Measurements from ENCODE around the gene CHST5.

Gene CHST5

DNA sequence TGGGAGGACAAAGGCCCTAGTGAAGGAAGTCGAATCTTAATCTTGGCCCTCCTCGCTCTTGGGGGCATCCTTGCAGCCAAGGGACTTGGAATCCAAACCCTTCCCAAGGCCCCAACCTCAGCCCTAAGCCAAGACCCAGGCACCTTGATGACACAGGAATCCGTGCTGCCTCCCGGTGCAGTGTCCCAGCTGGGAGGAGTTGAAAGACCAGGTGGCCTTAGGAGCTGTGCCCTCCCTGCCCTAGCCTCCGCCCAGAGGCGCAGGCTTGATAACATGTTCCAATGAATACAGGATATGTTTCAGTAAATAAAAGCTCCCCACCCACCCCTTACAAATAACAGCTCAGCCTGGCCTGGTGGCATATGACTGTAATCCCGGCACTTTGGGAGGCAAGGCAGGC, at the start of gene CHST5:
Gene CHST5, minus strand, starts transcription at position 208 of the 400 bp plus-strand sequence. CDS start 5,724 bp downstream, outside the sequence.
- no peak for DNase-seq (ENCODE audit: low spot score)

DNA sequence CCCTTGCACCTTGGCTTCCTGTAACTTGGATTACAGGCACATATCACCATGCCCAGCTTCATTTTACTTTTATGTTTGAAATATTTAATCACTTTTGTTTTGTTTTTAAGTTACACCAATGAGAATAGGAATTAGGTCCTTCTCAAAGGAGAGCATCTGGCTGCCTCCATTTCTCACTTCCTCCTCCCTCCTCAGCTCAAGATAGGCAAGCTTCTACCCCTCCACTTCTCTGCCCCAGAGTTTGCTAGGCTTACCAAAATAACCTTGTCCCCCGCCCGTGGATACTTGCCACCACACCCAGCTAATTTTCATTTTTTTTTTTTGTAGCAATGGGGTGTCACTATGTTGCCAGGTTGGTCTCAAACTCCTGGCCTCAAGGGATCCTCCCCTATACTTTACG, 48.2 kb upstream of the CHST5 start:
- no peak for DNase-seq (ENCODE audit: low spot score)

DNA sequence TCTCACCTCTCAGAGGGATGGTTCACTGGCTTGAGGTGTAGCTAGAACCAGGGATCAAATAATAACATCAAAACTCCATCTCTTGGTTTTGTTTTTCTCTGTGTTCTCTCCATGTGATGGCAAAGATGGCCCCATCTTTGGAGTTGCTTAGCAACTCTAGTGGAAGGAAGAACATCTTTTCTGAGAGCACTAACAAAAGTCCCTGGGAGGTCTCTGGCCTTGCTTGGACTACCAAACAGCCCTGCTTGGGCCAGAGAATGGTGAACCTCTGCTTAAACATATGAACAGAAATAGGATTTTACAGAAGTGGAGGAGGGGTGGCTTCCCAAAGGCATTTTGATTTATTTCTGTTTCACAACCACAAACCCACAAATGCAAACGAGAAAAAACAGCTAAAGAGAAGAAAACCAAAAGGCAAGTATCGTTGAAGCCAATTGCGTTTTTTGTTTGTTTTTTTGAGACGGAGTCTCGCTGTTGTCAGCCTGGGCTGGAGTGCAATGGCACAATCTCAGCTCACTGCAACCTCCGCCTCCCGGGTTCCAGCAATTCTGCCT, 43.5 kb upstream of the CHST5 start:
- DNase-seq (ENCODE audit: low spot score), result no peak

DNA sequence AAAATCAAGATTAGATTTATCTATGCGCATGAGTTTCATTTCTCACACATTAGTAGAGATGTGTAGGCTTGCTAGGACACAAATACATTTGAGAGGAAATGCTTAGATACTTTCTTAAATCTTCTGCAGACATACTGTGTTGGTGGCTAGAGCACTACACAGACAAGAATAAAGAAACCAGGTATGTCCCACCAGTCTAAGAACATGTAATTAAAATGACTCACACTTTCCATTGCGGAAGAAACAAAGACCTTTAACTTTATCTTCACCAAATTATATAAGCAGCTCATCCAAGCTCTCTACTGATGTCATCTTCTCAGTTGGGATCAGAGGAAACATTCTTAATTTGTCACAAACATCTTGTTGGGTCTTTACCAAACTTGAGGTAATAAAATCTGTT, 42.8 kb upstream of the CHST5 start:
- DNase-seq (ENCODE audit: low spot score), result no peak

DNA sequence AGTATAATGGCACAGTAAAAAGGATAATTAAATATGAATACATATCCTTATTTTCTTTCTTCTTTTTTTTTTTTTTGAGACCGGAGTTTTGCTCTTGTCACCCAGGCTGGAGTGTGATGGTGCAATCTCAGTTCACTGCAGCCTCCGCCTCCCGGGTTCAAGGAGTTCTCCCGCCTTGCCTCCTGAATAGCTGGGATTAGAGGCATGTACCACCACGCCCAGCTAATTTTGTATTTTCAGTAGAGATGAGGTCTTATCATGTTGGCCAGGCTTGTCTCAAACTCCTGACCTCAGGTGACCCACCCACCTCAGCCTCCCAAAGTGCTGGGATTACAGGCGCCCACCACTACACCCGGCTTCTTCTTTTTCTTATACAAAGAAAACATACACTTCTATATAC, 42.3 kb upstream of the CHST5 start:
- DNase-seq (ENCODE audit: low spot score), result no peak

DNA sequence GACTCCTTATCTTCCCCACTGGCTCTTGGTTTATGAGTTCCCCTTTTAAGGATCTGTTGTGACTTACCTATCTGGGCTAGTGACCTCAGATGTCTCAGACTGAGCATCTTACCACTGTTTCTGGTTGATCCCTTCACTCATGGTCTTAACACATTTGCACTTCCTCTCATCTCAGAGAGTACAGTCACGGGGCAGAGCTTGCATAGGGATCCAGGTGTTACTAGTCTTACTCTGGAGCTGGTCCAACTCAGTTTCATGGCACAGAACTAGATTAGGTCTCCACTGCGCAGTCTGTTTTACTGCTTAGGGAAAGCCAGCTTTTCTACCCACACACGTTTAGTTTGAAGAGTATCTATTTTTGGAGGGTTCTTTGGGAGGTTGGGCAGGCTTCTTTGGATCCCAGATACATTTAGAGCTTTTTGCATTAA, 40.5 kb upstream of the CHST5 start:
- no peak for DNase-seq (ENCODE audit: low spot score)

DNA sequence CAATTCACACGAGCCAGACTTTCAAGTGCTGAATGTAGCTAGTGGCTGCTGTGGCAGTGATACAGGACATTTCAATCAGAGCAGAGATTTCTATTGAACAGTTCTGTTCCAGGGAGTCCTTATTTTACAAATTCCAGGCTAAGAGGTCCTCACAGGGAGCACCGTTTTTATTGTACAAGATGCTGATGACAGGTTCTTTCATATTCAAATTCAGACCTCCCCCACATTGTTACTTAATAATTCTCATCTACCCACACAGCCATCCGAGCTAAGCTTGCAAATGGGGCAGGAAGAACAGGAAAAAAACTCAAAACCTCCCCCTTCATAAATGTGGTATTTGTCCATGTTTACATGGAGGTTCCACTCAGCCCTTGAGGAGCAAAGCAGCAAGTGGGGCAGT, 40.0 kb upstream of the CHST5 start:
- no peak for DNase-seq (ENCODE audit: low spot score)

DNA sequence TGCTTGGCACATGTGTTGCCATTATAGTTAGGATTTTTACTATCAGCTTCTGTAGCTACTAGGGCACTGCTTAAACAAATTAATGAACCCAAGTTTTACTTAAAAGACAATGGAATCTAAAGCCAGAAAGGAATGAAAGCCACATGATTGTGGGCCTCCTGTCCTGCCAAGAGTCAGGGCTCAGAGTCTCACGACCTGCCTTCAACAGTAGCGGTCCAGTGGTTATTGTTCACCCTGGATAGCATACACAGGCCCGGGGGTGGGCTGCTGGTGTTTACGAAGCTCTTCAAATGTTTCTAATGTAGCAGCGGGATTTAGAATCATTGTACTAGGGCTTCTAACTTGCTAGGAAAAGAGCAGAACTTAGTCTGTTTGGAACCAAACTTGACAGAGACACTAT, 38.0 kb upstream of the CHST5 start:
- no peak for DNase-seq (ENCODE audit: low spot score)

DNA sequence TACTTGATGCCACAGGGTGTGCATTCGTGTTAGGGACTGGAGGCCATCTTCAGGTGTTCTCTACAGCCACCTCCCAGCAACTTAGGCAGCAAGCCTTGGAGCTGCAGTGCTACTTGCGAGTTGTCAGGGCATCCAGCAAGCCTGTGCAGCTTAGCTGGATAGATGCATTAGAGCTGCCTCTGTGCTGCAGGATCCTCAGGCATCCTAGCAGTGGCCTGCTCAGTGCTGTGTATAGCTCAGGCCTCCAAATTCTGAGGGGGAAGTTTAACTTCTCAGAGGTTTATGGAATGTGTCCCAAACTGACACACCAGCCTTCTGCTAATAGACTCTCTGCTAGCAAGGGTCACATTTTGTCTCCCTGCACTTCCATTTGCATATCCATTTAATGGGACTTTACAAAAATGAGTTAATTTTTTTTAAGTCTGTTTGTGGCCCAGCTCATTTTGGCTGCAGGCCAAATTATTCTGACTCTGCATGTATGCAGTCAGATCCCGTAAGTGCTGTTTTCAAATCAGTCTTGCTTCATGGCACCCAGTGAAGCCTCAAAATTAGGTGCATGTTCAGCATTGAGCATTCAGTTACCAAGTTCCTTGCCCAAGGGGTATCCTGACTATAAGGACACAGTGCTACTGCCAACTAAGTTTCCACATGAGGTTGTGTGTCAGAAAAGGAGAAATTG, 37.1 kb upstream of the CHST5 start:
- no peak for DNase-seq (ENCODE audit: low spot score)

DNA sequence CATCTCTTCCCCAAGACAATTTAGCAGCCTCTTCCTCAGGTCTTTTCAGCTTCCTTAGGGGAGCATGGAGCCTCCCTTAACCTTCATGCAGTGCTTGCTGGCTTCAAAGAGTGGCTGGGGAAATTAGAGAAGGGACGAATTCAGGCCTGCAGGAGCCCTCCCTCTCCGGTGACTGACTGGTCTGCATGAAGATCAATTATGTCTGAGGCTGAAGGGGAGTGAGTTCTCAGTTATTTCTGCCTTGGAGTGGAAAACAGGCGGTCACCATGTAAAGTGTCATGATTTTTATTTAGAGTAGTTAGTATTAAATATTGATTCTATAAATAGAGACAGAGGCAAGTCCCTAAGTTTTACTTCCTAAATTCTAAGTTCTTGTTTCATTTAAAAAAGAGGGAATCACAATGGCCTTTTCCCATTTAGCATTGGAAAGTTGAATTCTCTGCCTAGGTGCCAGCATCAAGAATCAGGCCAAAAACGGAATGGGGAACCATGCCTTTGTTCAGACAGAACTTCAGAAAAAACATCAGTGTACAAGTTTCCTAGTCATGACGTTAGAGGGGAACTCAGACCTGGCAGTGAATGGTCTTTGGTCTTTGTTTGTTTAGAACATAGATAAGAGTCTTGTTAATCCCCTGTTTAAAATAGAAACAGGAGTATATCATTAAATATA, 34.6 kb upstream of the CHST5 start:
- DNase-seq (ENCODE audit: low spot score), result no peak

DNA sequence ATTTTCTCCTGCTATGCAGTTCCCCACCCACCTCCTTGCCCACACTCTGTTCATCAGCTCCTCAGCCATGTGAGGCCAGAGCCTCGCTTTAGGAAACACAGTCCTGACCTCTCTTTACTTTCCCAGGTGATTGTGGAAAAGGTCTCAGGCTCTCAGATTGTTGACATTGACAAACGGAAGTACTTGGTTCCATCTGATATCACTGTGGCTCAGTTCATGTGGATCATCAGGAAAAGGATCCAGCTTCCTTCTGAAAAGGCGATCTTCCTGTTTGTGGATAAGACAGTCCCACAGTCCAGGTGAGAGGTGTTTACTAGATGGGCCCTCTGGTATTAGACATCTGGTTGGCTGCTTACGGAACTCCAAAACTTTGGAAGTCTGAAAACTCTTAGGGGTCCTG, 32.0 kb upstream of the CHST5 start:
- DNase-seq (ENCODE audit: low spot score), result no peak

DNA sequence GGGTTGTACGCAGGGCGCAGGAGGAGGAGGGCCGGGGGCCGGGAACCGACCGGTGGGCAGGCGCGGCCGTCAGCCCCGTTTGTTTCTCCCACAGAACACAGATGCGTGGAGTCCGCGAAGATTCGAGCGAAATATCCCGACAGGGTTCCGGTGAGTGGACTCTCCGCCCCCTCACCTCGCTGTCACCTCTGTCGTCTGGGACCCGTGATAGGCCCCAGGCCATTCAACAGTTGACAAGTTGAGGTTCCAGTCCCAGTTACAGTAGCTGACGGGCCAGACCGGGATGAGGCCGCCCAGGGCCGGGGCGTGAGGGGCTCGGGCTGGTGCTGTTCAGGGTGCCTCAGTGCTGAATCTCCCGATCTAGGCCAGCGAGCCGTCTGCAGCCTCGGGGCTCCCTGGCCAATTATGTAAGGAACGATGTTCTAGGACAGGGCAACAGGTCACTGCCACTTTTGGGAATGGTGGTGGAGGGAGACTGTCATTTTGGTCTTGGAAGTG, 30.9 kb upstream of the CHST5 start:
- peak; percentile 26 for DNase-seq (ENCODE audit: low spot score)

DNA sequence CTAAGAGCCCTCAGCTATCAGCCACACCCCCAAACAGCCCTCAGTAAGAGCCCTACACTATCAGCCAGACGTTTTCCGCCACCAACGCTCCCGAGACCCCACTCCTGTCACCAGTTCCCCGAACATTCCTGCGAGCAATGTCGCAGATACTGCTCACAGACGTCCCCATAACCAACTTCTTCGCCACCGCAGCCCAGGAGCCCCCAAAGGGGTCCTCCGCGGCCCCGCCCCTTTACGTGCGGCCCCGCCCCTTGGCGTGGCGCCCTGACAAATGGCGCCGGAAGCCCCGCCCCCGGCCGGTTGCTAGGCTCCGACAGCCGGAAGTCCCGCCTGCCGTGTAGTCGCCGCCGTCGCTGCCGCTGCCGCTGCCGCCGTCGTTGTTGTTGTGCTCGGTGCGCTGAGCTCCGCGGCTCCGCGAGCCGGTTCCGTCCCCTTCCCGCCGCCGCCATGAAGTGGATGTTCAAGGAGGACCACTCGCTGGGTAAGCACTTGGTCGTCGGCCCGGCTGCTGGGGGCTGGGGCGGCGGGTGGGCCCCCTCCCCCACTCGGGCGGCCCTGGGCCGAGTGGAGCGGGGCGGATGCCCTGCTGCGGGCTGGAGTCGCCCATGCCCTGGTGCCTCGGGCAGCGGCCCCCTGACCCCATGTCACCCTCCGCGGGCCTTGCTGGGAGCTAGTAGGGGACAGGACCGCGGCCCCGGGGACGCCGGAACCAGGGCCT, 30.3 kb upstream of the CHST5 start, which contains the start of gene GABARAPL2:
Gene GABARAPL2, plus strand, starts transcription at position 340 of the 718 bp plus-strand sequence. Its CDS starts 108 bp downstream, at position 448.
- peak; percentile 77 for DNase-seq (ENCODE audit: low spot score)

DNA sequence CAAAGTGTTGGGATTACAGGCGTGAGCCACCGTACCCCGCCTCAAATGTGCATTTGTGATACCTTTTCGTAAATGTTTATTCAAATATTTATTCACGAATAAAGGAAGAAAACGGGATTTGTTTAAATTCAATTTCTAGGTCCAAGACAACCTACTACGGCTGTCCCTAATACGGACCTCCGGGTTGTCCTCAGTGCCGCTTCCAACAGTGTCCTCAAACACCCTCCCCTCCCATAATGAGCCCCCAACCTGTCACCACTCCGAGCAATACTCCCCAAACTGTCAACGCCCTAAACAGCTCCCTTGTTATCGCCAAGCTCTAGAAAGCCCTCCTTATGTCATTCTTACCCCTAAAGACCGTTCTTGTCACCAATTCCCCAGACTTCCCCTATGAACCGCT, 29.7 kb upstream of the CHST5 start:
- no peak for DNase-seq (ENCODE audit: low spot score)

DNA sequence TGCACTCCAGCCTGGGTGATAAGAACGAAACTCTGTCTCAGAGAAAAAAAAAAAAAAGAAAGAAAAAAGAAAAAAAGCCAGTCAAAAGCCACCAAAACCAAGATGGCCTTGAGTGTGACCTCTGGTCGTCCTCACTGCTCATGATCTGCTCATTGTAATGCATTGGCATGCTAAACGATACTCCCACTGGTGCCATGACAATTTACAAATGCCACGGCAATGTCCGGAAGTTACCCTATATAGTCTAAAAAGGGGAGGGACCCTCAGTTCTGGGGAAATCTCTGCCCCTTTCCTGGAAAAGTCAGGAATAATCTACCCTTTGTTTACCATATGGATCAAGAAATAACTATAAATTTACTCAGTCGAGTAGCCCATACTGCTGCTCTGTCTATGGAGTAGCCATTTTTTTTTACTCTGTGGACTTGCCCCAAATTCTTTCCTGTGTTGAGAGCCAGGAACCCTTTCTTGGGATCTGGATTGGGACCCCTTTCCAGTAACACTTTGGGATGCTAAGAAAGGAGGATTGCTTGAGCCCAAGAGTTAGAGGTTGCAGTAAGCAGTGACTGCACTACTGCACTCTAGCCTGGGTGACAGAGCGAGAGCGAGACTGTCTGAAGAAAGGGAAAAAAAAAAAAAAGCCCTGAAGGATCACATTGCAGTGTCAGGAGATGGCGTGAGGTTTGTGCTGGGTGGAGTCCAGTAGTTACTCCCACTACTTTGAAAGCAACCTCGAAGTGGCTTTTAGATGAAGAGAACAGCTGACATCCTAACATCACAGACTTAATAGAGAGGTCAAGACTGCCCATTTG, 23.9 kb upstream of the CHST5 start:
- peak; percentile 52 for DNase-seq (ENCODE audit: low spot score)

DNA sequence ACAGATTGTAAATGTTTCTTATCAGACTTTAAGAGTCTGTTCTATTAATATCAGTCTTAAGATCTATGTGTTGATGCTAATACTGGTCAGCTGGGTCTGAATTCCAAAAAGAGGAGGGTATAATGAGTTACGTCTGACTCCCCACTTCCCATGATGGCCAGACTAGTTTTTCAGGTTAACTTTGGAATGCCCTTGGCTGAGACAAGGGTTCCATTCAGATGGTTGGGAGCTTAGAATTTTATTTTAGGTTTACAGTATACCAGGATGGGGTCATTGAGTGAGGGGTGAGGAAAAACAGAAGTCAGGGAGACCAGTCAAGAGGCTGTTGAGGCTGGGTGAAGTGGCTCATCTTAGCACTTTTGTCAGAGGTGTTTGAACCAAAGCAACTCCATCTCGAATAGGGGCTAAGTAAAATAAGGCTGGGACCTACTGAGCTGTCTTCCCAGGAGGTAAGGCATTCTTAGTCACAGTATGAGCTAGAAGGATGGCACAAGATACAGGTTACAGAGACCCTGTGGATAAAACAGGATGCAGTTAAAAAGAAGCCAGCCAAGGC, 23.0 kb upstream of the CHST5 start:
- DNase-seq (ENCODE audit: low spot score), result no peak

DNA sequence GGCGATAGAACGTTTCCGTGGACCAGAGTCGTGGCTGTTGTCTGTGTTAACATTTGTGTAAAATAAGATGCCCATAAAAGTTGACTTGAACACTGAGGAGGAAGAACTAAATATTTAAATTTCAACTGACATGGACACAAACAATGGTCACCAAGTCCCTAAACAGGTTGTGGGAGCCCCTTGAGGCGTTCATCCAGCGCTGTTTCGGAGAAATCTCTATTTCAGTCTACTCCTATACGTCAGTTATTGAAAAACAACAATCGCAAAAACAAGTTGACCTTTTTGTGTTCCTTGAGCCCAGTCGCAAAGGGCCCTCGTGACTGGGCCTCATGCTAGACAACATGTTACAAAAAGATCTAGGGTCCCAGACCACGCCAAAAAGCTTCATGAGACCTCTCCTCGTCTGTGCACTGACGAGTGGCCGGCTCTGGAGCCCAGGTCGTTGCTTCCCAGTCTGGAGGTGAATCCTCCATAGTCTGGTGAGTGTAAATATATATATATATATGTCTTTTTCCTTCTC, 20.6 kb upstream of the CHST5 start:
- DNase-seq (ENCODE audit: low spot score), result no peak

DNA sequence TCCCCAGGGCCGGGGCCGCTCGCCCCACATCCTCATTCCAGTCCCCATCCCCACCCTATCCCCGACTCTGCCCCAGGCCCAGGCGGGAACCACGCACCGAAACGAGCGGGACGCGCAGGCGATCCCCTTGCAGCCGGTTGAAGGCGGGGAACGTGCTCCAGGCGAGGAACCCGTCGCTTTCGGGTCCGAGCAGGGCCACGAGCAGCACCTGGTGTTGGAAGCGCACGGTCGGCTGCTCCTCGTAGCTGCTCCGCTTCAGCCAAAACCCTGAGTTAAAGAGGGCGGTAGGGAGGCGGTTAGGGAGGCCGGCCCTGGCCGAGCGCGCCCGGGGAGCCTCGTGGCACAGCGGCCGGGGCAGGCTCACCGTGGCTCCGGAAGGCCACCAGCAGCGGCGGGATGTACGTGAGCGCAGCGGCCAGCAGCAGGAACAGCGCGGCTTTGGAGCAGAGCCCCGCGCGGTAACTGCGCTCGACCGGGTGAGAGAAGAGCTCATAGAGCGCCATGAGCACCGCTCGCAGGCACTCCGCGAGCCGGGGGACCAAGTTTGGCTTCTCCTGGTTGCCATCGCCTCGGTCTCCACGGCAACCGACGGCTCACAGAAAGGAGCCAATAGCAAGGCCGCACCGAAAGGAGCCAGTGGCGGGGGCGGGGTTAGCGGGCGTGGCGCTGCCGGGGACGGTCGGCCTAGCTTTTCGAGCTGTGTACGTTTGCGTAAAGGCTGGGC, 20.0 kb upstream of the CHST5 start, which contains the start of gene TMEM231:
Gene TMEM231, minus strand, starts transcription at position 546 of the 724 bp plus-strand sequence. Its CDS starts 43 bp downstream, at position 503.
- peak; percentile 97 for DNase-seq (ENCODE audit: low spot score)

DNA sequence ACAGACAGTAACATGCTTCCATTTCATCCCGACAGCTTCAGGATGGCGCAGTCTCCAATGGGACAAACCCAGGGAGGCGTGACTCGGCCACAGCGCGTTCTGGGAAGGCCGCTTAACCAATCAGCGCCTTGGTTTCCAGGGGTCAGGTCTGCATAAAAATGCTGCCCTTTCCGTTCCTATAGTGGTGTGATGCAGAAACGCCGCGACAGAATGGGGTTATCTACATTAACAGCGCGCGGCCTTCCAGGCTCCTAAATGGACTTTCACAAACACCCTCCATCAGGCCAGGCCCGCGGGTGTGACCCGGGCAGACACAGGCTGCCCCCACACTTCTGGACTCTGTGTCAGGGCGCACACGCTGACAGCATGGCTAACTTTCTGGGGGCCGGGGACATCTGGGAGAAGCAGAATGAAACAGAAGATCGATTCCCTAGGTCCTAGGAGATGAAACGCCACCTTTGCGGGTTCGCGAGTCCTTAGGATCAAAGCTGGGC, 19.4 kb upstream of the CHST5 start:
- peak; percentile 95 for DNase-seq (ENCODE audit: low spot score)

DNA sequence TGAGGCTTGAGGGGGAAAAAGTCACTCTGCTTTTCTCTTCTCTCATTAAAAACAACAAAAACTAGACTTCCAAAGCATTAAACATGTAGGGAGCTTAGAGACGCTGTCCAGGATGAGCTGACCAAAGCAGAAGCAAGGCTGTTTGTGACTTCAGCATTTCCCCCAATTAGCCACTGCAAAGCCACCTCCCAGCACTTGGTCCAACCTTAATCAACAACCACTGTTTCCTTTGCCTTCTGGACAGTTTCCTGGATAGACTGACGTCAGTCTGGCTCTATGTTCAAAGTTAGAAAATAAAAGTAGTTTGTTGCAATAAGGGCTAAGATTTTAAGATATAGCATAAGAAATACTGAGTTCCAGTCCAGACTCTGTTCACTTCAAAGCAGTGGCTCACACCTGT, 17.0 kb upstream of the CHST5 start:
- no peak for DNase-seq (ENCODE audit: low spot score)

Data from hepatic stellate cell (primary cell).